RCC 7860 (cell line): ENCODE measurements around the gene PLB1.
"Not testable (repeated sequence)": the region's sequence is repeated elsewhere in the genome, so short reads cannot be mapped to it uniquely, and the experiment has no call there.

Experiments used
- DNase-seq: peaks from one replicate; pipeline ENCODE4 v3.0.0-alpha.2; 2015; ENCODE audit warnings: low spot score
- FAIRE-seq: peaks from 2 replicates; lab custom pipeline; 2012; peaks lifted over from hg19 to GRCh38; lab: Jason Lieb, UNC

Gene PLB1

GRCh38 chr2:28662468-28663181 lies 166.8 kb downstream of the PLB1 start:
- DNase-seq (peak; percentile 80), FAIRE-seq (no peak)

- DNase-seq, result peak; percentile 47
- FAIRE-seq, result no peak
Measured at GRCh38 chr2:28663359-28663758, 167.5 kb downstream of the PLB1 start.

- DNase-seq, result no peak
- FAIRE-seq, result no peak
Measured at GRCh38 chr2:28664120-28664842, 168.4 kb downstream of the PLB1 start.

- FAIRE-seq (no peak), DNase-seq (no peak)
Measured at GRCh38 chr2:28665041-28665704, 169.3 kb downstream of the PLB1 start.

- not testable (repeated sequence) for DNase-seq, FAIRE-seq
Measured at GRCh38 chr2:28665811-28666377, 170.0 kb downstream of the PLB1 start.

GRCh38 chr2:28666496-28667184 lies 170.8 kb downstream of the PLB1 start:
- no peak for DNase-seq
- FAIRE-seq, result no peak

GRCh38 chr2:28667261-28667660 lies 171.4 kb downstream of the PLB1 start:
- FAIRE-seq, result no peak
- DNase-seq, result no peak

GRCh38 chr2:28668106-28668814 lies 172.4 kb downstream of the PLB1 start:
- DNase-seq, result no peak
- no peak for FAIRE-seq

GRCh38 chr2:28668880-28669279 lies 173.0 kb downstream of the PLB1 start:
- DNase-seq (no peak), FAIRE-seq (no peak)

GRCh38 chr2:28670856-28671255 lies 175.0 kb downstream of the PLB1 start:
- FAIRE-seq, result no peak
- DNase-seq, result no peak

GRCh38 chr2:28673338-28673737 lies 177.5 kb downstream of the PLB1 start:
- DNase-seq (no peak), FAIRE-seq (no peak)

GRCh38 chr2:28674062-28674712 lies 178.3 kb downstream of the PLB1 start:
- DNase-seq, result no peak

GRCh38 chr2:28674713-28675068 lies 178.8 kb downstream of the PLB1 start:
- DNase-seq, result no peak
- FAIRE-seq, result no peak

More at GRCh38 chr2:28674062-28674712, 178.3 kb downstream of the PLB1 start:
- no peak for FAIRE-seq

GRCh38 chr2:28676152-28676835 lies 180.4 kb downstream of the PLB1 start:
- no peak for DNase-seq
- no peak for FAIRE-seq

GRCh38 chr2:28678175-28678855 lies 182.5 kb downstream of the PLB1 start:
- DNase-seq, result no peak
- FAIRE-seq, result no peak

GRCh38 chr2:28678944-28679343 lies 183.1 kb downstream of the PLB1 start:
- FAIRE-seq (no peak), DNase-seq (no peak)

GRCh38 chr2:28680657-28681056 lies 184.8 kb downstream of the PLB1 start:
- FAIRE-seq (no peak), DNase-seq (no peak)

GRCh38 chr2:28681158-28681571 lies 185.3 kb downstream of the PLB1 start:
- DNase-seq, result peak; percentile 91
- peak; percentile 90 for FAIRE-seq

GRCh38 chr2:28681606-28682005 lies 185.7 kb downstream of the PLB1 start:
- FAIRE-seq (no peak), DNase-seq (peak; percentile 63)
